GM06990 (cell line): ENCODE data around the gene PLEKHN1.
A peak's percentile ranks its signal among the peaks of the same experiment; 100 is the strongest.

Experiments used
- DNase-seq: peaks from one replicate; pipeline ENCODE4 v3.0.0-alpha.2; 2011; ENCODE audit not compliant: insufficient read length; ENCODE audit errors: extremely low read depth
- H3K27me3 ChIP-seq: replicated peaks from 2 replicates; pipeline ENCODE4 v1.6.0; 2011; ENCODE audit warnings: low read length; ENCODE audit not compliant: control insufficient read depth, insufficient read depth
- H3K36me3 ChIP-seq: 2 replicates; pipeline ENCODE4 v1.5.1; 2011; ENCODE audit warnings: low read length; ENCODE audit not compliant: control insufficient read depth, insufficient read depth
- H3K4me3 ChIP-seq: replicated peaks from 2 replicates; pipeline ENCODE4 v1.5.1; 2011; ENCODE audit warnings: low read depth, mild to moderate bottlenecking, control low read depth, low read length
- TF ChIP-seq, protein P1 (sequence below): IDR thresholded peaks from 2 replicates; pipeline ENCODE4 v1.5.1; 2011; ENCODE audit warnings: low read length, control low read depth, mild to moderate bottlenecking, inconsistent platforms; ENCODE audit not compliant: insufficient read depth, poor library complexity, severe bottlenecking

PLEKHN1 gene, protein sequence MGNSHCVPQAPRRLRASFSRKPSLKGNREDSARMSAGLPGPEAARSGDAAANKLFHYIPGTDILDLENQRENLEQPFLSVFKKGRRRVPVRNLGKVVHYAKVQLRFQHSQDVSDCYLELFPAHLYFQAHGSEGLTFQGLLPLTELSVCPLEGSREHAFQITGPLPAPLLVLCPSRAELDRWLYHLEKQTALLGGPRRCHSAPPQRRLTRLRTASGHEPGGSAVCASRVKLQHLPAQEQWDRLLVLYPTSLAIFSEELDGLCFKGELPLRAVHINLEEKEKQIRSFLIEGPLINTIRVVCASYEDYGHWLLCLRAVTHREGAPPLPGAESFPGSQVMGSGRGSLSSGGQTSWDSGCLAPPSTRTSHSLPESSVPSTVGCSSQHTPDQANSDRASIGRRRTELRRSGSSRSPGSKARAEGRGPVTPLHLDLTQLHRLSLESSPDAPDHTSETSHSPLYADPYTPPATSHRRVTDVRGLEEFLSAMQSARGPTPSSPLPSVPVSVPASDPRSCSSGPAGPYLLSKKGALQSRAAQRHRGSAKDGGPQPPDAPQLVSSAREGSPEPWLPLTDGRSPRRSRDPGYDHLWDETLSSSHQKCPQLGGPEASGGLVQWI

DNA sequence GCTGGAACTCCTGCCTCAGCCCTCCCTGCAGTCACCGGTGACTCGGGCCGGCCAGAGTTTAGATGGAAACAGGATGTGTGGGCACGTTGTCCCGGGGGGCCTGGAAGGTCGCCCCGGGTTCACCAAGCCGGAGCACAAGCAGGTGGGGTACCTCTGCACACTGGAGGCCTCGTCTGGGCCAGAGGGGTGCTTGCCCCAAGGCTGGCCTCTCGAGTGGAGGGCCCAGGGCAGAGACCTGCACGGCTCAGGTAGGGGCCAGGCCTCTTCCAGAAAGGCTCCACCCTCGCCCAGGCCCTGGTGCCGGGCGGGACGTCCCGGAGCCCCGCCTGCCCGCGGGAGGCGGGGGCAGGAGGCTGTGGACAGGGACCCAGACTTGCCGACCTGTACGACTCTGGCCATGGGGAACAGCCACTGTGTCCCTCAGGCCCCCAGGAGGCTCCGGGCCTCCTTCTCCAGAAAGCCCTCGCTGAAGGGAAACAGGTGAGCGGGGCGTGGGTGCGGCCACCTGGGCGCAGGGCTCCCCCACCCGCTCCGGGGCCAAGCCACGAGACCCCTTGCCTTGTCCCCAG is at the start of gene PLEKHN1:
Gene PLEKHN1 (plus strand): TSS at position 348 of the 569 bp plus-strand sequence. CDS start 50 bp downstream, at position 398.
- TF ChIP-seq, protein P1, sequence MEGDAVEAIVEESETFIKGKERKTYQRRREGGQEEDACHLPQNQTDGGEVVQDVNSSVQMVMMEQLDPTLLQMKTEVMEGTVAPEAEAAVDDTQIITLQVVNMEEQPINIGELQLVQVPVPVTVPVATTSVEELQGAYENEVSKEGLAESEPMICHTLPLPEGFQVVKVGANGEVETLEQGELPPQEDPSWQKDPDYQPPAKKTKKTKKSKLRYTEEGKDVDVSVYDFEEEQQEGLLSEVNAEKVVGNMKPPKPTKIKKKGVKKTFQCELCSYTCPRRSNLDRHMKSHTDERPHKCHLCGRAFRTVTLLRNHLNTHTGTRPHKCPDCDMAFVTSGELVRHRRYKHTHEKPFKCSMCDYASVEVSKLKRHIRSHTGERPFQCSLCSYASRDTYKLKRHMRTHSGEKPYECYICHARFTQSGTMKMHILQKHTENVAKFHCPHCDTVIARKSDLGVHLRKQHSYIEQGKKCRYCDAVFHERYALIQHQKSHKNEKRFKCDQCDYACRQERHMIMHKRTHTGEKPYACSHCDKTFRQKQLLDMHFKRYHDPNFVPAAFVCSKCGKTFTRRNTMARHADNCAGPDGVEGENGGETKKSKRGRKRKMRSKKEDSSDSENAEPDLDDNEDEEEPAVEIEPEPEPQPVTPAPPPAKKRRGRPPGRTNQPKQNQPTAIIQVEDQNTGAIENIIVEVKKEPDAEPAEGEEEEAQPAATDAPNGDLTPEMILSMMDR = no peak
- DNase-seq = no peak
- Histone ChIP-seq H3K4me3 (peak within 1 kb of the TSS; percentile 69), H3K36me3 (peaks cover 2% of the 10 kb centered on the region; the same call in 1 of the 2 replicates), H3K27me3 (no peaks in the 10 kb centered on the region)

DNA sequence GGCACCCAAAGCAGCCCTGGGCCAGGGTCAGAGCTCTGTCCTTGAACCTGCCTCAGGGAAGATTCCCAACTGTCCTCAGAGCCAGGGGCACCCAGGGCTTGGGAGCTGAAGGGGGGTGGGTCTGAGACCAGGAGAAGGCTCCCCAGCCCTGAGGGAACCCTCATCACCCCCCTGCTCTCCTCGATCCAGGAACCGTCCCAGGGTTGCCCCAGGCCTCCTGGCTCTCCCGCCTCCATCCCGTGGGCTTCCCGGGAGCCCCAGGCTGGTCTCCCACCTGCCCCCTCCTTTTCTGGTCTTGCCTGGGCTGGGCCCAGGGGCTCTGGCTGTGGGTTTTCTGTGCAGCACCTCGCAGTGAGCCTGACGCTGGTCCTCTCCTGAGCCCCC is 49.2 kb upstream of the PLEKHN1 start:
- TF ChIP-seq, protein P1 = no peak
- DNase-seq = no peak
- Histone ChIP-seq H3K27me3 (peaks cover 6% of the 10 kb centered on the region), H3K36me3 (no peaks in the 10 kb centered on the region), H3K4me3 (no peak overlapping the region)

DNA sequence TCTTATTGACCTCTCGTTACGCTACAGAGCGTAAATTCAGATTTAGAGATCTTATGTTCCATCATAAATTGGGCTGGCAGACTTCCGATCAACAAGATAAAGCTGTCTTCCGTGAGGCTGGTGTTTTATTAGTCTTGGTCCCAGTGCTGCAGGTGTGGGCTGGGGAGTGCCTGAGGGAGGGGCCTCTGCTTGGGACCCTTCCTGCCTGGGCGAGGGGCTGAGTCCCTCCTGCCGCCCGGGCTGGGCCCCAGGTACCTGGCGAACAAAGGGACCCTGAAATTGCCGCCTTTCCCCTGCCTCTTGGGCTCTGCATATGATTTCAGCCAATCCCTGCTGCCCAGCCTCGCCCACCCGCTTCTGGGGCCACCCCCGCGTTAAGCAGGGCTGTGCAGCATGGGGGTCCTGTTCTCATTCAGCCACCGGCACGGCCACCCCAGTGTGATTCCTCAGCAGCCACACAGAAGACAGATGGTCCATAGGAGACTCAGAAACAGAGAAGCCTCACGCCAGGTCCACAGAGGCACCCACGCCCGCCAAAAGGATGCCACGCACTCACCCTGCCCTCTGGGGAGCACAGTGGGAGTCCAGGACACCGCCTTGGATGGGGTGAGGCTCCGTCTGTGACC is 48.7 kb upstream of the PLEKHN1 start:
- Histone ChIP-seq H3K27me3 (peaks cover 6% of the 10 kb centered on the region), H3K4me3 (no peak overlapping the region), H3K36me3 (no peaks in the 10 kb centered on the region)
- no peak for DNase-seq
- TF ChIP-seq, protein P1 = no peak

DNA sequence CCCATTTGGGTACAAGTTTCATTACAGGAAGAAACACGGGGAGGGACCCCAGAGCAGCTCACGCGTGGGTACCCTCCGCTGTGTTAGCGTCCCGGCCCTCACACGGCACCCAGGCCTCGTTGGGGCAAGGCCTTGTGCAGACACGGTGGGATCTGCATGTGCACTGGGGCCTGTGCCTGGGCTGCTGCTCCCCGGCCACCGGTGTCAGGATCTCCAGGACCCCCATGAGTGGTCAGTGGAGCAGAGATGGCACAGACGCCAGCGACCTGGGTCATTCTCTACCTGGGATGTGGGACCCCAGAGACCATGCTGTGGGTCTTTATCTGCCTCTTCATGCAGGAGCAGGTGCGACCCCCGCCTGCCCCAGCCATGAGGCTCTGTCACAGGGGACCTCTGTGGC is 47.9 kb upstream of the PLEKHN1 start:
- no peaks in the 10 kb centered on the region for H3K36me3 ChIP-seq
- DNase-seq = no peak
- peaks cover 12% of the 10 kb centered on the region for H3K27me3 ChIP-seq
- TF ChIP-seq, protein P1 = no peak
- no peak overlapping the region for H3K4me3 ChIP-seq

DNA sequence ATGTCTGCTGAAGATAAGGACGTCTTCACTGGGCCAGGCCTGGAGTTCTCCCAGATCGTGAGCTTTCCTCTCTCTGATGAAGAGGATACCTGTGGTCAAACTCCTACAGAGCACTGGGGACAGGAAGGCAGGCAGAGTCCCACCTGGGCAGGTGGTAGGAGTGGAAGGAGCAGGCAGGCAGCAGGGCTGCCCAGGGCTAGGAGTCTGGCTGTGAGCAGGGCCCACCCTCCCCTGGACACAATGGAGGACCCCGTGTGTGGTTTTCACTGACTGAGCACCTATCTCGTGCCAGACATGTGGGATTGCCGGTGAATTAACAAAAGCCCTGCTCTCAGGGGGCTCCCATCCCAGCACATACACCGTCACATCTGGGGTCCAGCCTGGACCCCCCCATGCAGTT is 47.4 kb upstream of the PLEKHN1 start:
- TF ChIP-seq, protein P1 = no peak
- no peak overlapping the region for H3K4me3 ChIP-seq
- DNase-seq = no peak
- H3K36me3 ChIP-seq = no peaks in the 10 kb centered on the region
- H3K27me3 ChIP-seq = peaks cover 13% of the 10 kb centered on the region
